Loucy (cell line): ENCODE data around the gene STAC3.

Experiments used
- CTCF ChIP-seq: fragments of 200-600 bp; sonication (generic); conservative IDR thresholded peaks from 2 replicates; pipeline ENCODE4 v1.5.1; 2014; ENCODE audit warnings: mild to moderate bottlenecking, antibody characterized with exemption, low read length
- EZH2phosphoT487 ChIP-seq: fragments of 200-600 bp; IDR thresholded peaks from 2 replicates; pipeline ENCODE4 v1.6.1; 2018; ENCODE audit warnings: antibody characterized with exemption, mild to moderate bottlenecking, moderate library complexity, borderline replicate concordance

GRCh38 chr12:57233357-57234232, 17.4 kb downstream of the STAC3 start:
- no peak for TF ChIP-seq CTCF
- TF ChIP-seq EZH2phosphoT487, result no peak
